B cell (primary cell): ENCODE data around the gene STON2. TPM values are rescaled to one million over a fixed set of nuclear protein-coding genes. Genes with fewer than 3 reads are reported as not detected.

Experiments
- ATAC-seq: fragments of 200-7000 bp; cut with Tn5 transposase; one replicate; pipeline ENCODE4 v1.10.0; 2021; ENCODE audit warnings: low read depth, mild to moderate bottlenecking, moderate number of reproducible peaks, moderate library complexity
- CTCF ChIA-PET: fragments of 350-600 bp; sonication (Branson Sonifier 250); formaldehyde crosslinking; loops from one replicate; lab custom pipeline; 2021; ENCODE audit warnings: antibody characterized with exemption, inconsistent platforms; lab: Charles Lee
- POLR2A ChIA-PET: fragments of 350-600 bp; sonication (Branson Sonifier 250); formaldehyde crosslinking; loops from one replicate; lab custom pipeline; 2021; ENCODE audit warnings: antibody characterized with exemption; lab: Charles Lee
- DNase-seq: peaks from one replicate; pipeline ENCODE4 v3.0.0; 2013
- H2AFZ ChIP-seq: 2 replicates; pipeline ENCODE4 v1.6.1; 2012; ENCODE audit warnings: mild to moderate bottlenecking, low read depth, low read length; ENCODE audit not compliant: insufficient read depth, poor library complexity, severe bottlenecking
- H3K27ac ChIP-seq, 2 donors: 1 replicate in 1 of 2; 2 replicates in 1 of 2; pipeline ENCODE4 v1.5.1; 2012 to 2013; ENCODE audit warnings: low read length in 2 of 2, mild to moderate bottlenecking in 2 of 2, moderate library complexity in 1 of 2
- H3K27me3 ChIP-seq, 4 experiments: fragments of 200-600 bp in 1 of 4; sonication (generic) in 1 of 4; replicated peaks in 1 of 4; 1 replicate in 2 of 4; 2 replicates in 2 of 4; pipeline versions ENCODE4 v1.6.1 to v1.7.0; 2013 to 2016; ENCODE audit warnings: low read length in 3 of 4, mild to moderate bottlenecking in 2 of 4, mixed read lengths in 1 of 4, moderate library complexity in 1 of 4; ENCODE audit not compliant: insufficient read depth in 4 of 4, control insufficient read depth in 3 of 4; ENCODE audit errors: control extremely low read depth in 1 of 4
- H3K36me3 ChIP-seq, 2 experiments: replicated peaks in 1 of 2; 1 replicate in 1 of 2; 2 replicates in 1 of 2; pipeline versions ENCODE4 v1.6.1 to v1.7.1; 2013; ENCODE audit warnings: low read length in 1 of 2; ENCODE audit not compliant: insufficient read depth in 2 of 2, control insufficient read depth in 1 of 2; ENCODE audit errors: control extremely low read depth in 1 of 2, extremely low read depth in 1 of 2
- H3K4me1 ChIP-seq, 2 donors: fragments of 200-600 bp in 1 of 2; sonication (generic) in 1 of 2; 1 replicate in 1 of 2; 2 replicates in 1 of 2; pipeline versions ENCODE4 v1.5.1 to v1.6.1; 2013 to 2017; ENCODE audit warnings: low read length in 2 of 2; ENCODE audit not compliant: control insufficient read depth in 2 of 2, insufficient read depth in 2 of 2
- H3K4me2 ChIP-seq: replicated peaks from 2 replicates; pipeline ENCODE3; 2012; ENCODE audit warnings: mild to moderate bottlenecking, low read depth, low read length; ENCODE audit not compliant: poor library complexity, severe bottlenecking
- H3K4me3 ChIP-seq, 5 experiments: fragments of 200-600 bp in 1 of 5; sonication (generic) in 1 of 5; 1 replicate in 3 of 5; 2 replicates in 2 of 5; pipeline versions ENCODE4 v1.5.1 to v1.7.0; 2011 to 2016; ENCODE audit warnings: low read length in 4 of 5, mild to moderate bottlenecking in 4 of 5, low read depth in 2 of 5, control low read depth in 1 of 5, moderate library complexity in 1 of 5; ENCODE audit not compliant: insufficient read depth in 1 of 5; ENCODE audit errors: control extremely low read depth in 1 of 5, extremely low read depth in 1 of 5
- H3K79me2 ChIP-seq: fragments of 200-600 bp; sonication (generic); one replicate; pipeline ENCODE4 v1.6.0; 2016; ENCODE audit warnings: low read length; ENCODE audit not compliant: control insufficient read depth, insufficient read depth
- H3K9ac ChIP-seq: fragments of 200-600 bp; sonication (generic); 2 replicates; pipeline ENCODE4 v1.6.1; 2017; ENCODE audit warnings: mild to moderate bottlenecking, low read length, moderate library complexity
- H3K9me3 ChIP-seq, 3 donors: one replicate each; pipeline versions ENCODE4 v1.6.1 to v1.7.1; 2013; ENCODE audit warnings: low read length in 2 of 3; ENCODE audit not compliant: control insufficient read depth in 2 of 3, insufficient read depth in 1 of 3; ENCODE audit errors: control extremely low read depth in 1 of 3
- H4K20me1 ChIP-seq: 2 replicates; pipeline ENCODE4 v1.6.0; 2012; ENCODE audit warnings: mild to moderate bottlenecking, low read length; ENCODE audit not compliant: insufficient read depth, control insufficient read depth, poor library complexity, severe bottlenecking
- H3K27ac Mint-ChIP-seq: one replicate; pipeline ENCODE4 v1.8.0; 2021; ENCODE audit warnings: mixed read lengths
- H3K27me3 Mint-ChIP-seq: one replicate; pipeline ENCODE4 v1.8.0; 2021; ENCODE audit warnings: mixed read lengths
- H3K4me1 Mint-ChIP-seq: one replicate; pipeline ENCODE4 v1.8.0; 2021; ENCODE audit warnings: mixed read lengths
- H3K4me3 Mint-ChIP-seq: one replicate; pipeline ENCODE4 v1.8.0; 2021; ENCODE audit warnings: mixed read lengths
- H3K9me3 Mint-ChIP-seq: one replicate; pipeline ENCODE4 v1.8.0; 2022; ENCODE audit warnings: mixed read lengths; ENCODE audit not compliant: insufficient read depth
- CTCF ChIP-seq: fragments of 200-600 bp; IDR thresholded peaks from one replicate; pipeline ENCODE4 v1.8.0; 2022; ENCODE audit warnings: antibody characterized with exemption, mild to moderate bottlenecking
- EZH2 ChIP-seq: IDR thresholded peaks from 2 replicates; pipeline ENCODE4 v1.6.1; 2012; ENCODE audit warnings: borderline replicate concordance, low read depth, mild to moderate bottlenecking, moderate library complexity, low read length; ENCODE audit not compliant: insufficient read depth, poor library complexity, severe bottlenecking
- WGBS: methylation state at CpG from one replicate; pipeline ENCODE4 v1.1.5; 2013; ENCODE audit warnings: missing lambda C conversion rate; ENCODE audit not compliant: insufficient coverage; 5-methylcytosine and 5-hydroxymethylcytosine counted together
- intact Hi-C: fragments of 100-400 bp; cut with micrococcal nuclease; formaldehyde crosslinking; loops from one replicate; pipeline ENCODE4 v1.10.0; 2022
- polyA plus RNA-seq: library from polyadenylated mRNA; depleted of rRNA; stranded (reverse); fragments of >200 nt; gene quantifications from 2 replicates; pipeline ENCODE4 v1.2.3, GENCODE V29; 2012
- total RNA-seq, 2 donors: library from RNA; stranded (reverse); fragments of 120-200 nt in 1 of 2; gene quantifications; 1 replicate in 1 of 2; 2 replicates in 1 of 2; pipeline versions ENCODE4 v1.2.3 to v1.2.4, GENCODE V29; 2013 to 2022

STON2 gene
- total and polyA plus RNA-seq, 2 donors (not counting 1 experiment from before 2014, with no cell fraction given) = 0.03 TPM; not detected in 1

- DNase-seq (no peak), ATAC-seq (no peak)
- CTCF ChIA-PET = no interaction called here
- H3K4me1 ChIP-seq = no peaks in the 10 kb centered on the region
- H3K27ac ChIP-seq = no peak overlapping the region
- no peak overlapping the region for H3K4me2 ChIP-seq
- H4K20me1 ChIP-seq = no peaks in the 10 kb centered on the region
- Mint-ChIP-seq H3K4me1 (no peaks in the 10 kb centered on the region), H3K4me3 (no peak overlapping the region), H3K27ac (no peak overlapping the region), H3K9me3 (peaks cover 4% of the 10 kb centered on the region), H3K27me3 (peaks cover 27% of the 10 kb centered on the region)
- H2AFZ ChIP-seq = no peak overlapping the region
- POLR2A ChIA-PET = no interaction called here
- 37% methylated on average over 6 of the region's 6 CpGs for WGBS
- no peak overlapping the region for H3K4me3 ChIP-seq
- peaks cover 0 to 10% (median 2%) of the 10 kb centered on the region in 4 experiments for H3K27me3 ChIP-seq
- H3K36me3 ChIP-seq = no peaks in the 10 kb centered on the region
- H3K9me3 ChIP-seq = no peaks in the 10 kb centered on the region
- H3K9ac ChIP-seq = no peak overlapping the region
- intact Hi-C loops = no loop called here
- TF ChIP-seq CTCF = no peak
- no peak for TF ChIP-seq EZH2
- no peaks in the 10 kb centered on the region for H3K79me2 ChIP-seq
Observed at GRCh38 chr14:81423504-81423903, 23.4 kb upstream of the STON2 start.

GRCh38 chr14:81418057-81418790 lies 18.1 kb upstream of the STON2 start:
- Histone ChIP-seq H3K4me1 (no peaks in the 10 kb centered on the region), H4K20me1 (no peaks in the 10 kb centered on the region), H3K27ac (no peak overlapping the region), H3K36me3 (no peaks in the 10 kb centered on the region), H2AFZ (no peak overlapping the region), H3K4me3 (no peak overlapping the region), H3K27me3 (no peaks in the 10 kb centered on the region), H3K9ac (no peak overlapping the region), H3K4me2 (no peak overlapping the region), H3K79me2 (no peaks in the 10 kb centered on the region), H3K9me3 (peaks cover 0 to 3% (median 0%) of the 10 kb centered on the region in 3 donors)
- Mint-ChIP-seq H3K27me3 (peaks cover 22% of the 10 kb centered on the region), H3K27ac (no peak overlapping the region), H3K4me3 (no peak overlapping the region), H3K4me1 (no peaks in the 10 kb centered on the region), H3K9me3 (peaks cover 9% of the 10 kb centered on the region)
- no peak for DNase-seq
- TF ChIP-seq CTCF = no peak
- TF ChIP-seq EZH2 = no peak
- POLR2A ChIA-PET = no interaction called here
- intact Hi-C loops = no loop called here
- WGBS = no CpG with 5 or more reads among the region's 3 CpGs
- no peak for ATAC-seq
- CTCF ChIA-PET = no interaction called here
